Measurements from ENCODE around the gene KLHL22.

DNA sequence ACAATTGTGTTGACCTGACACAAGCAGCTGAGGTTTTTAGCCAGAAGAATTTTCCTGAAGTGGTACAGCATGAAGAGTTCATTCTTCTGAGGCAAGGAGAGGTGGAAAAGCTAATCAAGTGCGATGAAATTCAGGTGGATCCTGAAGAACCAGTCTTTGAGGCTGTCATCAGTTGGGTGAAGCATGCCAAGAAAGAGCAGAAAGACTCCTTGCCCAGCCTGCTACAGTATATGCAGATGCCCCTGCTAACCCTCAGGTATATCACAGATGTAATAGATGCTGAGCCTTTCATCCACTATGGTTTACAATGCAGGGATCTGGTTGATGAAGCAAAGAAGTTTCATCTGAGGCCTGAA, 45.1 kb downstream of the KLHL22 start:
- TF ChIP-seq CTCF (IDR thresholded peaks at IDR 0.05; ENCODE audit: low read depth, low read length, poor library complexity, severe bottlenecking), result no peak
- TF ChIP-seq EZH2phosphoT487 (IDR thresholded peaks at IDR 0.05; ENCODE audit: borderline replicate concordance, low read length), result no peak

Data from DOHH2 (cell line).